NCI-H1048 (cell line): ENCODE measurements around the gene ACSF3.

Experiments
- DNase-seq: peaks from one replicate; lab custom pipeline; 2025; lab: John Stamatoyannopoulos, UW

Gene ACSF3

DNA sequence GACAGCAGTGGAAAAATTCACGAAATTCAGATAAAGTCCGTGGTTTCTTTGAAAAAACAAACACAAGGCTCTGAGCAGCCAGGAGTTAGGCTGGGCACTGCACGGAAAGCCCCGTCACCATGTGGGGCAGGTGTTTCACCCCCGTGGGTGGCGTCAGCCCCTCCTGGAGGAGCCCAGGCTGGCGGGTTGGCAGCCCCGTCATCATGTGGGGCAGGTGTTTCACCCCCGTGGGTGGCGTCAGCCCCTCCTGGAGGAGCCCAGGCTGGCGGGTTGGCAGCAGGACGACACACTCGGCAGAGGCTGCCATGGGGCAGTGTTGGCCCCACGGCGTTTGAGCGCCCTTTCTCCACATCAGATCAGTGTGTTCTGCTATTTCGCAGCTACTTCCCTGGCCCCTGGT, 38.1 kb downstream of the ACSF3 start:
- no peak for DNase-seq

DNA sequence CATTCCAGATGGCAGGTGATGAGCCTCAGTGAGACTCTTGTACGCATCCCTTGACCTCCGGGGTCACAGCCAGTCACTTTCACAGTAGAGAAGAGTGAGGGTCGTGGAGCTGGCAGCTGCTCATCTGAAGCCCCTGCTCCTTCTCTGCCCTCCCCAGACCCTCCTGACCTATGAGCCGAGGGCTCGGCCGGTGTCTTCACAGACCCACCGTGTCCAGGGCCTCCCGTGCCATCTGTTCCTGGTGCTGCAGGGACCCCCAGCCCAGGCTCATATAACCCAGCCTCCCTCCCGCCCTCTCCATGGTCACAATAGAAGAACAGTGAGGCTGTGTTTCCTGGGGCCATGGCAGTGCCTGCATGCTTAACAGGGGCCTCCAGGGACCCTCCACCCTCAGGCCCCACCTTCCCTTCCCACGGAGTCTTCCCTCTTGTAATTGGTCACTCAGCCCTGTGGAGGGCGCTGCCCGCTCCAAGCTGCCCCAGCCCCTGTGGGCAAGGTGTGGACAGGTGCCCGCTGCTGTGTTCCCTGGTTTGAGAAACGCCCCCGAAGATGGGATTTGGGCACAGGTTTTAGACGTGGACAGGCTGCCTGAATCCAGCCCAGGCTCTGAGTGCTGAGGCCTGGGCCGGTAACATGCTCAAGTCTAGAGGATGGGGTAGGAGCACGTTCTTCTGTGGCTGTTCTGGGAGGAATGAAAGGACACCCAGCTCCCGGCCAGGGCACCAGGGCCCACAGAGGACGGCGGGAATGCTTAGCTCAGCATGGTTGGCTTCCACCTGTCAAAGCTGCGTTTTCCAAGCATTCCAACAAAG, 38.7 kb downstream of the ACSF3 start:
- DNase-seq = no peak

GRCh38 chr16:89133457-89134127, 39.9 kb downstream of the ACSF3 start:
- DNase-seq = no peak

GRCh38 chr16:89134269-89134668, 40.6 kb downstream of the ACSF3 start:
- DNase-seq = no peak

- DNase-seq = no peak
These were observed 41.5 kb downstream of the ACSF3 start for GRCh38 chr16:89135166-89135565.

DNA sequence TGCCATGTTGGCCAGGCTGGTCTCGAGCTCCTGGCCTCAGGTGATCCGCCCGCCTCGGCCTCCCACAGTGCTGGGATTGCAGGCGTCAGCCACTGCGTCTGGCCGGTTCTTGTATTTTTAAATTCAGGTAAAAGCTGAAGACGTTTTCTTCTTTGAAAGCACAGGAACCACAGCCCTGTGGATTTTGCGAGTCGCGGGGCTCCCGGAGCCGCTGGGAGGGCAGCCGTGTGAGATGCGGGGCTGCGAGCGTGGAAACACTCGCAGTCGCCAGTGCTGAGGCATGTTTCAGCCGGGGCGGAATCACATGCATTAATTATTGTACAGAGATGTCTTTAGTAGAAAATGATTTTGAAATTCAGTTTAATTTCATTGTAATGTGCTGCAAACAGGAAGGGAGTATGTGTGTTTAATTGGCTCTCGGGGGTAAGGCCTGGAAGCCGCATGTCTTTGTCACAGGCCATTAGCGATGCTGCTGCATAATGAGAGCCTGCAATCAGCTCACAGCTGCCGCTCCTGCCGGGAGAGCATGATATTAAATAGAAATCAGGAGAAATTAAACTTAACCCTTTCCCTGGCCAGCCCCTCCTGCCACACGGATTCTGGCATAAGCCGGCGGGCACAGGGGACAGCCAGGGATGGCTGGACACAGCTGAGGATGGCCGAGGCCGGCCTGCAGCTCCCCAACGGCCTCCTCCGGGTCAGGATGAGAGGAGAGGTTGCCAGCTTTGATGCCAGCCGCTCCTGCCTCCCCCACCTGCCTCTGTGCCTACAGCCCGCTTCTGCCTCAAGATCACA, 42.5 kb downstream of the ACSF3 start:
- no peak for DNase-seq

GRCh38 chr16:89136931-89137330, 43.3 kb downstream of the ACSF3 start:
- no peak for DNase-seq

GRCh38 chr16:89137666-89138512, 44.2 kb downstream of the ACSF3 start:
- no peak for DNase-seq

GRCh38 chr16:89138513-89138795, 44.8 kb downstream of the ACSF3 start:
- no peak for DNase-seq

DNA sequence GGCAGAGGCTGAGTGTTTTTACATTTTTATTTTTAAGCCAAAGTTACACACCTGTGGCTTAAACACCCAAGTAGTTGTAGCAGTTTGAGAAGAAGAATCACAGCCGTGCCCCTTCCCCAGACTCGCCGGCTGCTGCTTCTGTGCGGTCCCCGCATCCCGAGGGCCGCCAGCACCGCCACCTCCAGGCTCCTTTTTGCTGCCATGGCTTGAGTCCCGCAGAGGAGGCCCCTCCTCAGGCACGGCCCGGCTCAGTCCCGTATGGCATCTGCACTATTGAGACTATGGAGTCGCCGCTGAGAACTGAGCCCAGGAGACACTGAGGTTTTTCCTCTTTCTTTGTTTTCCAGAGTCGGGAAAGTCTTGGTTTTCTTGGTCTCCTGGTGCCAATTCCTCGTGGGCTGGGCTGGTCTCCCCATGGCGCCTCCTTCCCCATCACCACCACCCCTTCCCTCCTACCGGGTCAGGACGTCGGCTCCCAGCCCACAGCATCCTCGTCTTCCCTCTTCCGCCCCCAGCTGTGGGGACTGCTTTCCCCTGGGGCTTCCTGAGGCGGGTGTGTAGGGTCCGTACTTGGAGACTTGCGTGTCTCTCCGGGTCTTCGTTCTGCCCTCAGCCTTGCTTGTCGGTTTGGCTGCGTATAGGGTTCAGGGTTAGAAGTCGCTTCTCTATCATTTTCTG, 45.3 kb downstream of the ACSF3 start:
- DNase-seq = no peak

DNA sequence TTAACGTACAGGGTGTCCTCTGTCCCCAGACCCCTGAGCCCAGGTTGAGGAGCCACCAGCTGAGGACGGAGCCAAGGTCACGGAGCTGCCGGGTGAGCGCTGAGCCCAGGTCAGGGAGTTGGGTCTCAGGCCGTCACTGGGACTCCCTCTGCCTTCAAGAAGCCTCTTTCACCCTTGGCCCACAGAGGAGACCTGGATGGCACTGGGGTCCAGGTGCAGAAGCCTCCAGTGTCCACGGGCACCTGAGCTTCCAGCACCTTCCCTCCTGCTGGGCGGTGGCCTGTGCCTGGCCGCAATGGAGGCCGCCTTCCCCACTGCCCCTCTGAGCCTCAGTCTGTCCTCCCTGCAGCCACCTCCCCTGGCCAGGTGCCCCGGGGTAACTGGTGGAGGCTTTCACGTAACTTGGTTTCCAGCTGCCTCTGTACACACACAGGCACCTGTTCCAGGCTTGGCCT, 46.3 kb downstream of the ACSF3 start:
- no peak for DNase-seq

DNA sequence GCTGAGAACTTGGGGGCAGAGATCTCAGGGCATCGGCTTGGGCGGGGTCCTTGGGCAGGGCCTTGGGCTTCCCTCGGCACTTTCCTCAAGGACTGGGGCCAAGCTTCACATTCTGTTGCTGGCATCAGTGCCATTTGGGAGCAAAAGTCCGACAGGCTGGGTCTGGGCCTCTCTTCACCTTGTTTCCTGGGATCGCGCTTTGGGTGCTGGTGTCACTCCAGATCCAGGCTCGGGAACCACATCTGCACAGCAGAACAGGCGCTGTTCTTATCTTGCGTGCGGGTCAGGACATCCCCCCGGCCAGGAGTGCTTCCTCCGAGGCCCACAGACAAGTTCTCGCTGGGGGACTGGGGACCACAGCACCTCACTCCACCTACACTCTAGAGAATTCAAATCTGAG, 46.7 kb downstream of the ACSF3 start:
- no peak for DNase-seq

- no peak for DNase-seq
These were observed 47.6 kb downstream of the ACSF3 start for GRCh38 chr16:89140981-89141883.

- DNase-seq = no peak
These were observed 48.2 kb downstream of the ACSF3 start for GRCh38 chr16:89141884-89142267.

GRCh38 chr16:89142474-89143195, 49.0 kb downstream of the ACSF3 start:
- no peak for DNase-seq

GRCh38 chr16:89143201-89143741, 49.6 kb downstream of the ACSF3 start:
- no peak for DNase-seq

DNA sequence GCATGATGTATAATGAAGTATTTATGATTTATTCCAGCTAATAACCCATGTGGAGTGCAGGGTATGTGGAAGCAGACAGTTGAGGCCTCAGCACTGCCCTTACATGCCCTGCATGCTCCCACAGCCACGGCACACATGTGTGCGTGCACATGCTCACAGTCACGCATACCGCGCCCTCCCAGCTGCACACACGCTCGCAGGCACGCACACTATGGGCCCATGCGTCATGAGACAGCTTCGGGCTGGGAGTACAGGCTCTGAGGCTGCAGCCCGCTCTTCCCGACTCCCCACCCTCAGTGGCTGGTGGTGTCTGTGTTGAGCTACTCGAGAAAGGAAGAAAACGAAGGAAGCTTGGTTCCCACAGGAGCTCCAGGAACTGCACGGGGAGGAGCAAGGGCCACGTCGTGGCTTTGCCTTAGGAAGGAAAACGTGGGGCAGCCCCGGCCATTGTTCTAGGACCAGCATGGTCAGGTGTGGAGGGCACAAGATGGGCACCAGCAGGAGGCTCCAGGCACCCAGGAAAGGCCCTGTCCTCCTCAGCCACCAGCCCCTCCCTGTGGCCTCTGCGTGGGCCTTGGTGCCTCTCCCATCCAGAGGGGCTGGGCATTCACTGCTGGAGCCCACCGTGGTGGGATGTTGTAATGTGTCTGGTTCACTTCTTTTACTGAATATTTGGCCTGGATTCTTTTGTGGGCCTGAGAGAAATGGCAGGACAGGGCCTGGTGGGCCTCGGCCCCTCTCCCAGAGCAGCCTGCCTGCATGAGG, 50.4 kb downstream of the ACSF3 start:
- no peak for DNase-seq

GRCh38 chr16:89144681-89145080, 51.0 kb downstream of the ACSF3 start:
- no peak for DNase-seq
